Vagina (tissue), 2 donors: ENCODE results near the gene SLC17A9. TPM values are rescaled to one million over a fixed set of nuclear protein-coding genes. Genes with fewer than 3 reads are reported as not detected.

Source experiments
- DNase-seq, 2 donors: peaks; one replicate each; pipeline ENCODE4 v3.0.0-alpha.2; 2017; ENCODE audit errors: extremely low spot score in 2 of 2
- H3K27ac ChIP-seq: fragments of 200-600 bp; sonication (generic); one replicate; pipeline ENCODE4 v1.5.1; 2019
- H3K27me3 ChIP-seq: fragments of 200-600 bp; sonication (generic); one replicate; pipeline ENCODE4 v1.5.1; 2019
- H3K36me3 ChIP-seq, 2 donors: fragments of 200-600 bp; sonication (generic); one replicate each; pipeline ENCODE4 v1.5.1; 2017 to 2019
- H3K4me1 ChIP-seq: fragments of 200-600 bp; sonication (generic); one replicate; pipeline ENCODE4 v1.5.1; 2019
- H3K4me3 ChIP-seq, 2 donors: fragments of 200-600 bp; sonication (generic); 1 replicate in 1 of 2; 2 replicates in 1 of 2; pipeline ENCODE4 v1.5.1; 2016 to 2019
- H3K9me3 ChIP-seq: fragments of 200-600 bp; sonication (generic); one replicate; pipeline ENCODE4 v1.5.1; 2019
- CTCF ChIP-seq, 3 experiments: fragments of 450-650 bp in 2 of 3; fragments of 200-600 bp in 1 of 3; sonication (generic) in 1 of 3; IDR thresholded peaks; one replicate each; pipeline ENCODE4 v1.5.1; 2017 to 2019; ENCODE audit warnings: antibody characterized with exemption in 3 of 3, mild to moderate bottlenecking in 2 of 3, moderate library complexity in 2 of 3
- POLR2A ChIP-seq, 2 donors: fragments of 450-650 bp; IDR thresholded peaks; one replicate each; pipeline ENCODE4 v1.6.1; 2017; ENCODE audit warnings: antibody characterized with exemption in 2 of 2, mild to moderate bottlenecking in 2 of 2, moderate library complexity in 2 of 2
- POLR2AphosphoS5 ChIP-seq, 2 donors: sonication (generic); formaldehyde crosslinking; IDR thresholded peaks; one replicate each; pipeline ENCODE4 v1.9.0; 2017; ENCODE audit warnings: antibody characterized with exemption in 2 of 2, mild to moderate bottlenecking in 2 of 2, low read depth in 1 of 2; ENCODE audit not compliant: insufficient read depth in 1 of 2
- intact Hi-C: fragments of 100-400 bp; cut with DNase I; formaldehyde crosslinking; loops from one replicate; pipeline ENCODE4 v1.15.1; 2023
- total RNA-seq: library from RNA; depleted of rRNA; stranded (reverse); fragments of >200 nt; gene quantifications from one replicate; pipeline ENCODE4 v1.2.3, GENCODE V29; 2016

Gene SLC17A9
- total RNA-seq = 2.5 TPM

GRCh38 chr20:62952373-62952967 lies at the start of gene SLC17A9:
SLC17A9 (plus strand) TSS chr20:62952709; CDS start chr20:62952831, 122 bp downstream.
- intact Hi-C loops = no loop called here
- TF ChIP-seq POLR2AphosphoS5 (IDR thresholded peaks at IDR 0.05; ENCODE audit: insufficient read depth in 1 of 2, low read depth in 1 of 2) = peak in 1 of 2 donors; percentile 46
- TF ChIP-seq CTCF (IDR thresholded peaks at IDR 0.05) = no peak
- Histone ChIP-seq H3K27me3 (no peaks in the 10 kb centered on the region), H3K9me3 (no peaks in the 10 kb centered on the region), H3K4me1 (peaks cover 31% of the 10 kb centered on the region), H3K27ac (peak within 1 kb of the TSS; percentile 86), H3K36me3 (peaks cover 0 to 25% of the 10 kb centered on the region in 2 donors), H3K4me3 (peak within 1 kb of the TSS; percentile 38 to 41)
- no peak for DNase-seq

DNA sequence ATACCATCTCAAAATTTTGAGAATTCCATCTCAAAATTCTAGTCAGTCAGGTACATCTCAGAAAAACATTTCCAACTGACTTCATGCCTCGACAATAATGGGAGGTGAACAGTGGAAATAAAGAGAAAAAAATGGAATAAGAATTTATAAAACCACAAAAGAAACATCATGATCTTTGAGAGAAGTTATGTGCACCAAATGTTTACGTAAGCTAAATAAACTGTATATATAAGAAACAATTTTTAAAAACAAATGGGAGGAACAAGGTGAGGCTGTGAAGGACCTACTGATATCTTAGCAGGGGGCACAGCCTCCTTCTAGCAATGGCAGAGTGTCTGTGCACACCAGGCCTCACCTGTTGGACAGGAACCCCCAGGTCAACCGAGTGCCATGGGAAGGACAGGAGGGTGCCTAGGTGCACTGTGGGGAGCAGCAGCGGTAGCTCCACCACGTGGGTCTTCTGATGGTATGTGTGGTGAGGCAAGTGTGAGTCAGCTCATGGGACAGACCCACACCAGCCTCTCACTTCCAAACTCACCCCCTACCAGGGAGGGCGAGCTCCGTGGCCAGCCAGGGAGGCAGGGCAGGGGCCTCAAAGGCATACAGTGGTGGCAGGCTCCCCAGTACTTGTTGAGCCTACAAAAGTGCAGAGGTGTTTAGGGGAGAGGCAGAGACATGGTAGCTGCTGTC lies 49.4 kb upstream of the SLC17A9 start:
- Histone ChIP-seq H3K9me3 (no peaks in the 10 kb centered on the region), H3K4me3 (no peak overlapping the region), H3K4me1 (peaks cover 25% of the 10 kb centered on the region), H3K36me3 (peaks cover 0 to 58% of the 10 kb centered on the region in 2 donors), H3K27me3 (no peaks in the 10 kb centered on the region), H3K27ac (no peak overlapping the region)
- no peak for DNase-seq
- TF ChIP-seq POLR2A (IDR thresholded peaks at IDR 0.05) (no peak), CTCF (IDR thresholded peaks at IDR 0.05) (no peak), POLR2AphosphoS5 (IDR thresholded peaks at IDR 0.05; ENCODE audit: insufficient read depth in 1 of 2, low read depth in 1 of 2) (no peak)
- intact Hi-C loops = loop anchor here (5.0 kb wide), 1 partner anchor 104 kb away; the partner anchor contains the start of gene BHLHE23

DNA sequence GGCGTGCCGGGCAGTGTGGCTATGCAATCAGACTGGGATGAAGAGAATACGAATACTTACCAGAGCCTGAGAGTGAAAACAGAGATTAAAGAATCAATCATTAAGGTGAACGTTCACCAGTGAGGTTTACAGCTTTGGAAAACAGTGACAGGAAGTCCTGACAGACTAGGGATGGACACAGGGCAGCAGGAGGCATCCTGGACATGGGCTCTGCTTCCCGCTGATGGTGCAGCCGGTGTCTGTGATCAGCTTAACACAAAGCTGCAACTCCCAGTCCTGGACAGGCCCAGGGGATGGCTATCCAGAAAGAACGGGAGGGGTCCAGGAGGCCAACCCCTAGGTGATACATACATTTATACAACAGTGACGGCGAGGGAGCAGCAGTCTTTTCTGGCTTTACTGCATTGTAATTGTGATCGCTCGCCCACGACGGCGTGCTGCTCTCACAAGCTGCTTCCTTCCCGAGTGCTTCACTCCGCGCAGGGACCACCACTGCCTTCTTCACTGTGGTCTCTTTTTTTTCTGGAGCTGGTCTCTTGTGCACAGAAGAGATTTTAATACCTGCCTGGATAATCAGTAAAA lies 46.9 kb upstream of the SLC17A9 start:
- Histone ChIP-seq H3K9me3 (no peaks in the 10 kb centered on the region), H3K4me3 (no peak overlapping the region), H3K36me3 (peaks cover 0 to 84% of the 10 kb centered on the region in 2 donors), H3K4me1 (peaks cover under 1% of the 10 kb centered on the region), H3K27ac (no peak overlapping the region), H3K27me3 (no peaks in the 10 kb centered on the region)
- no peak for DNase-seq
- intact Hi-C loops = no loop called here
- TF ChIP-seq CTCF (IDR thresholded peaks at IDR 0.05) (no peak), POLR2AphosphoS5 (IDR thresholded peaks at IDR 0.05; ENCODE audit: insufficient read depth in 1 of 2, low read depth in 1 of 2) (no peak), POLR2A (IDR thresholded peaks at IDR 0.05) (no peak)

- peaks cover 0 to 90% of the 10 kb centered on the region in 2 donors for H3K36me3 ChIP-seq
Measured at GRCh38 chr20:62906209-62906608, 46.3 kb upstream of the SLC17A9 start.

More at GRCh38 chr20:62906209-62906608, 46.3 kb upstream of the SLC17A9 start:
- H3K27ac ChIP-seq = no peak overlapping the region
- H3K4me3 ChIP-seq = no peak overlapping the region
- DNase-seq = no peak
- intact Hi-C loops = no loop called here
- no peaks in the 10 kb centered on the region for H3K4me1 ChIP-seq
- H3K9me3 ChIP-seq = no peaks in the 10 kb centered on the region
- no peak for TF ChIP-seq POLR2AphosphoS5 (IDR thresholded peaks at IDR 0.05; ENCODE audit: insufficient read depth in 1 of 2, low read depth in 1 of 2)
- TF ChIP-seq CTCF (IDR thresholded peaks at IDR 0.05) = no peak
- TF ChIP-seq POLR2A (IDR thresholded peaks at IDR 0.05) = no peak
- no peaks in the 10 kb centered on the region for H3K27me3 ChIP-seq
